Spleen (tissue), 11 donors: ENCODE measurements around the gene RNF227. TPM values are rescaled to one million over a fixed set of nuclear protein-coding genes. Genes with fewer than 3 reads are reported as not detected.

Source experiments
- DNase-seq: peaks from one replicate; pipeline ENCODE4 v3.0.0-alpha.2; 2020
- H3K27ac ChIP-seq, 8 donors: fragments of 200-600 bp; sonication (generic) in 7 of 8; 1 replicate in 4 of 8; 2 replicates in 4 of 8; pipeline versions ENCODE4 v1.5.0 to v1.8.0; 2016 to 2021; ENCODE audit warnings: inconsistent platforms in 4 of 8, mild to moderate bottlenecking in 4 of 8, moderate library complexity in 1 of 8
- H3K27me3 ChIP-seq, 7 donors: fragments of 200-600 bp; sonication (generic) in 6 of 7; replicated peaks in 1 of 7; 1 replicate in 4 of 7; 2 replicates in 3 of 7; pipeline versions ENCODE4 v1.5.0 to v1.8.0; 2016 to 2021; ENCODE audit warnings: inconsistent platforms in 3 of 7, mild to moderate bottlenecking in 1 of 7
- H3K36me3 ChIP-seq, 6 donors: fragments of 200-600 bp; sonication (generic) in 5 of 6; 1 replicate in 4 of 6; 2 replicates in 2 of 6; pipeline versions ENCODE4 v1.5.0 to v1.8.0; 2016 to 2021; ENCODE audit warnings: inconsistent platforms in 2 of 6
- H3K4me1 ChIP-seq, 6 donors: fragments of 200-600 bp; sonication (generic) in 5 of 6; 1 replicate in 3 of 6; 2 replicates in 3 of 6; pipeline versions ENCODE4 v1.5.0 to v1.8.0; 2016 to 2021; ENCODE audit warnings: inconsistent platforms in 3 of 6
- H3K4me3 ChIP-seq, 8 donors: fragments of 200-600 bp; sonication (generic) in 7 of 8; 1 replicate in 4 of 8; 2 replicates in 4 of 8; pipeline versions ENCODE4 v1.5.0 to v1.8.0; 2016 to 2021; ENCODE audit warnings: inconsistent platforms in 4 of 8, mild to moderate bottlenecking in 4 of 8, moderate library complexity in 2 of 8
- H3K9me3 ChIP-seq, 8 donors: fragments of 200-600 bp; sonication (generic) in 7 of 8; 1 replicate in 4 of 8; 2 replicates in 4 of 8; pipeline versions ENCODE4 v1.5.0 to v1.8.0; 2016 to 2021; ENCODE audit warnings: inconsistent platforms in 4 of 8
- CTCF ChIP-seq, 11 experiments: fragments of 200-600 bp in 7 of 11; fragments of 450-650 bp in 4 of 11; sonication (generic) in 4 of 11; IDR thresholded peaks in 8 of 11; conservative IDR thresholded peaks in 3 of 11; 1 replicate in 7 of 11; 2 replicates in 4 of 11; pipeline versions ENCODE4 v1.4.0 to v1.8.0; 2016 to 2021; ENCODE audit warnings: antibody characterized with exemption in 11 of 11, inconsistent platforms in 4 of 11, mild to moderate bottlenecking in 1 of 11
- POLR2A ChIP-seq, 3 donors: fragments of 450-650 bp; IDR thresholded peaks; one replicate each; pipeline ENCODE4 v1.5.1; 2017; ENCODE audit warnings: antibody characterized with exemption in 3 of 3, mild to moderate bottlenecking in 1 of 3
- POLR2AphosphoS5 ChIP-seq, 3 donors: sonication (generic); formaldehyde crosslinking; IDR thresholded peaks; one replicate each; pipeline ENCODE4 v1.5.1; 2017; ENCODE audit warnings: antibody characterized with exemption in 3 of 3
- WGBS, 5 donors: extraction: QIAGEN DNeasy Blood & Tissue Kit in 3 of 5; methylation state at CpG; one replicate each; pipeline versions ENCODE4 v1.1.5 to v1.1.7; 2013 to 2018; 5-methylcytosine and 5-hydroxymethylcytosine counted together
- intact Hi-C: fragments of 100-400 bp; cut with DNase I; formaldehyde crosslinking; loops from one replicate; pipeline ENCODE4 v1.15.0; 2023; ENCODE audit warnings: low total_unique reads
- polyA plus RNA-seq, 3 donors: library from polyadenylated mRNA; stranded (reverse); fragments of 200-250 nt; gene quantifications; one replicate each; pipeline ENCODE4 v1.2.1, GENCODE V29; 2013
- total RNA-seq, 7 donors: library from RNA; depleted of rRNA in 3 of 7; stranded (reverse); fragments of >200 nt in 3 of 7; fragmentation: NEBNext Ultra II Directional in 4 of 7; extraction: Animal tissue kit (Norgen Biotek cat#: 25700) in 4 of 7; gene quantifications; one replicate each; pipeline versions ENCODE4 v1.1.0 to v1.2.1, GENCODE V29; 2016 to 2021
- donor health status: healthy with polysubstance abuse.
- donor health status: DM: no; HTN: no; CAD: no; lungs with moderate emphysema.
- donor health status: DM: no; HTN: no; CAD: no.
- donor health status: Bipolar disorder and iron deficiency.
- donor health status: healthy.
- donor health status: DM: no; HTN: no; CAD: no.
- donor health status: DM: yes; HTN: yes; CAD: no.

The RNF227 gene
- total and polyA plus RNA-seq, 10 donors = 2.4 to 20.7 (median 3.6) TPM

- Histone ChIP-seq H3K9me3 (no peaks in the 10 kb centered on the region), H3K27me3 (no peaks in the 10 kb centered on the region), H3K4me1 (peaks cover 11 to 55% (median 36%) of the 10 kb centered on the region in 6 donors), H3K4me3 (peak overlapping the region; percentile 67 to 93 (median 78)), H3K36me3 (peaks cover 0 to 63% (median 8%) of the 10 kb centered on the region in 6 donors), H3K27ac (peak overlapping the region; percentile 70 to 96 (median 90))
- 43 to 51% (median 45%) methylated on average over 20 of the region's 20 CpGs for WGBS, 5 donors
- TF ChIP-seq POLR2A (IDR thresholded peaks at IDR 0.05) = no peak
- no peak for TF ChIP-seq CTCF (IDR thresholded peaks at IDR 0.05 in 8 of 11, conservative IDR thresholded peaks at IDR 0.05 in 3 of 11)
- TF ChIP-seq POLR2AphosphoS5 (IDR thresholded peaks at IDR 0.05) = no peak
- intact Hi-C loops = no loop called here
- DNase-seq = no peak
Observed at GRCh38 chr17:7930841-7931631, 14.9 kb upstream of the RNF227 start.

GRCh38 chr17:7929158-7930023 is 13.3 kb upstream of the RNF227 start, which contains the start of gene KCNAB3:
KCNAB3 (minus strand) TSS chr17:7929856; CDS start chr17:7929435, 421 bp downstream.
- intact Hi-C loops = no loop called here
- Histone ChIP-seq H3K4me1 (peaks cover 11 to 49% (median 36%) of the 10 kb centered on the region in 6 donors), H3K36me3 (peaks cover 0 to 47% (median 3%) of the 10 kb centered on the region in 6 donors), H3K27ac (no peak within 1 kb of the TSS), H3K4me3 (peak within 1 kb of the TSS in 2 of 8 donors; percentile 13 to 93), H3K9me3 (no peaks in the 10 kb centered on the region), H3K27me3 (no peaks in the 10 kb centered on the region)
- peak; percentile 83 for DNase-seq
- WGBS, 5 donors = 38 to 78% (median 52%) methylated on average over 61 to 67 of the region's 67 CpGs
- TF ChIP-seq POLR2A (IDR thresholded peaks at IDR 0.05) (no peak), POLR2AphosphoS5 (IDR thresholded peaks at IDR 0.05) (peak in 2 of 3 donors; percentile 16 to 47)

GRCh38 chr17:7927596-7927995 is 11.5 kb upstream of the RNF227 start:
- intact Hi-C loops = no loop called here
- Histone ChIP-seq H3K36me3 (peaks cover 0 to 42% (median 3%) of the 10 kb centered on the region in 6 donors), H3K4me1 (peaks cover 4 to 49% (median 31%) of the 10 kb centered on the region in 6 donors), H3K27me3 (no peaks in the 10 kb centered on the region), H3K4me3 (no peak overlapping the region), H3K27ac (no peak overlapping the region), H3K9me3 (no peaks in the 10 kb centered on the region)
- no peak for TF ChIP-seq CTCF (IDR thresholded peaks at IDR 0.05 in 8 of 11, conservative IDR thresholded peaks at IDR 0.05 in 3 of 11)
- TF ChIP-seq POLR2AphosphoS5 (IDR thresholded peaks at IDR 0.05) = no peak
- no peak for TF ChIP-seq POLR2A (IDR thresholded peaks at IDR 0.05)
- 82 to 94% (median 89%) methylated on average over 3 of the region's 3 CpGs for WGBS, 5 donors
- no peak for DNase-seq

- Histone ChIP-seq H3K9me3 (no peaks in the 10 kb centered on the region), H3K36me3 (peaks cover 0 to 14% (median 0%) of the 10 kb centered on the region in 6 donors), H3K4me1 (peaks cover 5 to 26% (median 17%) of the 10 kb centered on the region in 6 donors), H3K27me3 (no peaks in the 10 kb centered on the region), H3K27ac (peak overlapping the region; percentile 52 to 83 (median 76)), H3K4me3 (peak overlapping the region; percentile 6 to 74 (median 40))
- intact Hi-C loops = no loop called here
- DNase-seq = peak; percentile 95
- TF ChIP-seq CTCF (IDR thresholded peaks at IDR 0.05 in 8 of 11, conservative IDR thresholded peaks at IDR 0.05 in 3 of 11) (peak in 3 of 11 experiments; percentile 4 to 17 (median 10)), POLR2AphosphoS5 (IDR thresholded peaks at IDR 0.05) (peak; percentile 89 to 91 (median 90)), POLR2A (IDR thresholded peaks at IDR 0.05) (peak in 2 of 3 donors; percentile 19 to 73)
- WGBS, 5 donors = 22 to 40% (median 25%) methylated on average over 19 to 45 of the region's 45 CpGs
Observed at GRCh38 chr17:7922845-7923628, 6.9 kb upstream of the RNF227 start.
